Activated naive CD8-positive, alpha-beta T cell (primary cell): ENCODE data around the gene SLC30A7.

Experiments used
- H3K27ac Mint-ChIP-seq: one replicate; pipeline ENCODE4 v1.8.0; 2021; ENCODE audit warnings: mixed read lengths
- H3K27me3 Mint-ChIP-seq: one replicate; pipeline ENCODE4 v1.8.0; 2021; ENCODE audit warnings: mixed read lengths
- H3K36me3 Mint-ChIP-seq: one replicate; pipeline ENCODE4 v1.8.0; 2021; ENCODE audit warnings: mixed read lengths
- H3K4me1 Mint-ChIP-seq: one replicate; pipeline ENCODE4 v1.8.0; 2021; ENCODE audit warnings: low read depth, mixed read lengths
- H3K4me3 Mint-ChIP-seq: one replicate; pipeline ENCODE4 v1.8.0; 2021; ENCODE audit warnings: mild to moderate bottlenecking, mixed read lengths
- H3K9me3 Mint-ChIP-seq: one replicate; pipeline ENCODE4 v1.8.0; 2021; ENCODE audit warnings: low read depth, mixed read lengths

SLC30A7 gene

DNA sequence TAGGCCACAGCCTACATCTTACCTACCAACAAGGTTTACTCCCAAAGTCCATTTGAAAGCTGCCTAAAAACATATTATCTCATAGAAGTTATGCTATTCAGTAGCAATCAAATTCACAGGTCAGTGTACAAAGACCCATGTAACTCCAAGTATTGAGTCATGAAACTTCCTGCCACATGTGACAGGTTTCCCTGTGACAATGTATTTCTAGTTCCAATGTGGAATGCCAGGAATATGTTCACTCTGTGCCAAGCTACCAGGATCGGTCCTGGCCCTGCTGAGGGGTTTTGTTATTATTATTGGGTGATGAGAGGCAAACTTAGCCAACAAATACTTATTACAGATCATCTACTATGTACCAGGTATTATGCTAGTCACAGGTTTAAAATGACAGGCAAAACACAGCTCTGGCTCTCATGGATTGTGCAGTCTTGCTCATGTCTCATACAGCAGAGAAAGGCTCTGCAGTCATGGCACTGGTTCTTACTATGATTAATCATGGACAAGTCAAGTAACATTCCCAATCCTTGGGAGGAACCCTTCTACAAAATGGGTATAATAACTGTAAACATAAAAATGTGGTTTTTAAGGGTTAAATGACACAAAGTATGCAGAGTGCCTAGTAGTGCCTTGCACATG, 107.2 kb downstream of the SLC30A7 start:
- Mint-ChIP-seq H3K27ac (peak overlapping the region; percentile 68), H3K27me3 (no peaks in the 10 kb centered on the region), H3K4me3 (no peak overlapping the region), H3K4me1 (peaks cover 69% of the 10 kb centered on the region), H3K36me3 (peaks cover 27% of the 10 kb centered on the region), H3K9me3 (peaks cover 9% of the 10 kb centered on the region)

- Mint-ChIP-seq H3K27me3 (no peaks in the 10 kb centered on the region), H3K4me3 (no peak overlapping the region), H3K9me3 (peaks cover 9% of the 10 kb centered on the region), H3K27ac (peak overlapping the region; percentile 43), H3K36me3 (peaks cover 33% of the 10 kb centered on the region), H3K4me1 (peaks cover 73% of the 10 kb centered on the region)
These were observed 108.2 kb downstream of the SLC30A7 start for GRCh38 chr1:101004061-101004460.

- Mint-ChIP-seq H3K36me3 (peaks cover 37% of the 10 kb centered on the region), H3K27me3 (no peaks in the 10 kb centered on the region), H3K4me1 (peaks cover 73% of the 10 kb centered on the region), H3K9me3 (peaks cover 9% of the 10 kb centered on the region), H3K4me3 (no peak overlapping the region), H3K27ac (no peak overlapping the region)
These were observed 108.8 kb downstream of the SLC30A7 start for GRCh38 chr1:101004670-101005069.

DNA sequence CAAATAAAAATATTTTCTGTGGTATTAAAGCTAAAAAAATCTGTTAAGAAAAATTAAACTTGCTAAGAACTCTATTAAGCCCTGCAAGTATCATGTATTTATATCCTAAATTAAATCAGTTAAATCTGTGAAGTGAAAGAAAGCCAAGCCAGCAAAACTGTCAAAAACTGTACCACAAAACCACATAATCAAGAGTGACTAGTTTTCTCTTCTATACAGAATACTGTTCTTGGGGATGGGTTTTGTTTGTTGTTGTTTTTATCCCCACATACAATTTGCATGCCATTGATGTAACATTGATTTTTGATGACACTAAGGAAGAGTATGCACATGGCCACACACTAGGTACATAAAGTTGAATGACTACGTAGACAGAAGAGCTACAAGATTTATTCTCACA, 109.3 kb downstream of the SLC30A7 start:
- H3K27ac Mint-ChIP-seq = peak overlapping the region; percentile 35
- H3K4me1 Mint-ChIP-seq = peaks cover 73% of the 10 kb centered on the region
- peak overlapping the region; percentile 35 for H3K4me3 Mint-ChIP-seq
- H3K27me3 Mint-ChIP-seq = no peaks in the 10 kb centered on the region
- H3K36me3 Mint-ChIP-seq = peaks cover 40% of the 10 kb centered on the region
- peaks cover 9% of the 10 kb centered on the region for H3K9me3 Mint-ChIP-seq

DNA sequence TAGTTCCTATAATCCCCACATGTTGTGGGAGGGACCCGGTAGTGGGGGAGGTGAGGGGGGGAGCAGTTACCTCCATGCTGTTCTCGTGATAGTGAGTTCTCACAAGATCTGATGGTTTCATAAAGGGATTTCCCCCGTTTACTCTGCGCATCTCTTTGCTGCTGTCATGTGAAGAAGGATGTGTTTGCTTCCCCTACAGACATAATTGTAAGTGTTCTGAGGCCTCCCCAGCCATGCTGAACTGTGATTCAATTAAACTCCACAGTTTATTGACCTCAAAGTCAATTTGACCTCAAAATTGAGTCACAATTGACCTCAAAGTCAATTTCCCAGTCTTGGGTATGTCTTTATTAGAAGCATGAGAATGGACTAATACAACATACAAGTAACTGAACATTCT, 110.0 kb downstream of the SLC30A7 start:
- H3K4me1 Mint-ChIP-seq = peaks cover 76% of the 10 kb centered on the region
- peaks cover 40% of the 10 kb centered on the region for H3K36me3 Mint-ChIP-seq
- peak overlapping the region; percentile 27 for H3K4me3 Mint-ChIP-seq
- H3K27me3 Mint-ChIP-seq = no peaks in the 10 kb centered on the region
- peak overlapping the region; percentile 67 for H3K27ac Mint-ChIP-seq
- peaks cover 9% of the 10 kb centered on the region for H3K9me3 Mint-ChIP-seq

DNA sequence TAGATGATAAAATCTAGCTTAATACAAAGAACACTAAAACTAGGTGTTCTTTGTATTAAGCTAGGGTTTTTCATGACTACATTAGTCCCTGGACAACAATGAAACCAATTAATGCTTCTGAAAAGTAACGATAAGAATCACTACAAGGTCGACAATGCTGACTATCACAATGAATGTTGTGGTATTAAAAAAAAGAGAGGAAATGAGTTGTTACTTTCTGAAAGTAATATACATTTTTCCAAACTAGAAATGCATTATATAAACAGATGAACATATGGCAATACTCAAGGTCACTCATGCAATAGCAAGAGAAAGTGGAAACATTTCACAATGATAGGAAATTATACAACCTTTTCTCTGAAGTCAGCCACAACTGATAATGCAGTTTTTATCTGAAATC, 110.7 kb downstream of the SLC30A7 start:
- H3K27me3 Mint-ChIP-seq = no peaks in the 10 kb centered on the region
- H3K27ac Mint-ChIP-seq = peak overlapping the region; percentile 67
- H3K9me3 Mint-ChIP-seq = peaks cover 9% of the 10 kb centered on the region
- H3K36me3 Mint-ChIP-seq = peaks cover 37% of the 10 kb centered on the region
- H3K4me1 Mint-ChIP-seq = peaks cover 72% of the 10 kb centered on the region
- peak overlapping the region; percentile 53 for H3K4me3 Mint-ChIP-seq

DNA sequence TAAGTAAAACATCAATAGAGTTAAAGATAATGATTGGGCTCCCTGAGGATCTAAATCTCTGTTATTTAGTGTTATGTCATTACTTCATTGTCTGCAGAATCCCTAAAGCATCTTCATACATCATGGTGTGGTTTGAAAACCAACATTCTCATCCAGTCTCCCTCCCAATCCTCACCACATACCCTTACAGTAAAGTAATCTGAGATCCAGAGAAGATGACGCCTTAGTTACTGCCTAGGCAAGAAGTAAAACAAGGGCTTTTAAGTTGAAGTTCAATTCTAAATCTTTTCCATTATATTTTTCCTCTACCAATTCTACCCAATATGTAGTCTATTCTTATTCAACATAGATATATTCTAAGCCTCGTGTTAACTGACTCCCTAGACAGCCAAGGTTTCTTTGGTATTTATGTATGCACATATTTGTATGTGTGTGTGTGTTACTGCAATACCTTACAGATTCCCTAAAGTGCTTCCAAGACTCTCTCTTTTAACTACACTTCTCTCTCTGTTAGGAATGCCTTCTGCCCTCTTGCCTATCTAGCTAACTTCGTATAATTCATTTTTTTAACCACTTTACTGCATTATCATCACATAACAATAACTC, 112.4 kb downstream of the SLC30A7 start:
- peaks cover 46% of the 10 kb centered on the region for H3K36me3 Mint-ChIP-seq
- H3K4me3 Mint-ChIP-seq = no peak overlapping the region
- H3K27ac Mint-ChIP-seq = peak overlapping the region; percentile 7
- H3K4me1 Mint-ChIP-seq = peaks cover 55% of the 10 kb centered on the region
- no peaks in the 10 kb centered on the region for H3K27me3 Mint-ChIP-seq
- H3K9me3 Mint-ChIP-seq = peaks cover 9% of the 10 kb centered on the region

GRCh38 chr1:101013776-101014175, 117.9 kb downstream of the SLC30A7 start:
- no peak overlapping the region for H3K4me3 Mint-ChIP-seq
- no peaks in the 10 kb centered on the region for H3K27me3 Mint-ChIP-seq
- H3K36me3 Mint-ChIP-seq = peaks cover 59% of the 10 kb centered on the region
- no peak overlapping the region for H3K27ac Mint-ChIP-seq
- H3K4me1 Mint-ChIP-seq = peaks cover 26% of the 10 kb centered on the region
- no peaks in the 10 kb centered on the region for H3K9me3 Mint-ChIP-seq

DNA sequence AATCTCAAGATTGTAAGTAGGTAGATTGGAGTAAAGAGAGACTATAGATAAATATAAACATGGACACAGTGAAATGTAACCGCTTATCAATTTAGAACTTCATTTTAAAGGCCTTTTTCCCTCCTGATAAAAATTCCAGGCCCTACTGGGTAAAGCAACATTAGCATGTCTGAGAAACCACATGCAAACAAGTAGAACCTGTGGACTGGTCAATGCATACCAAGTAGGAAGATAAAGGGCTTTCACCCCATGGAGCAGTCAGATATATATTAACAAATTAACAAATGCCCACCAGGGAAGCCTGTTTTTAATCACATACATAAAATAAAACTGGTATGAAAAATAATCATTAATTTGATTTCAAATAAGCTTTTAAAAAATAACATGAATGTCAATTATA, 121.6 kb downstream of the SLC30A7 start:
- H3K4me1 Mint-ChIP-seq = peaks cover 45% of the 10 kb centered on the region
- H3K4me3 Mint-ChIP-seq = no peak overlapping the region
- peaks cover 63% of the 10 kb centered on the region for H3K36me3 Mint-ChIP-seq
- no peaks in the 10 kb centered on the region for H3K27me3 Mint-ChIP-seq
- H3K27ac Mint-ChIP-seq = no peak overlapping the region
- H3K9me3 Mint-ChIP-seq = no peaks in the 10 kb centered on the region

- no peaks in the 10 kb centered on the region for H3K9me3 Mint-ChIP-seq
- peaks cover 44% of the 10 kb centered on the region for H3K36me3 Mint-ChIP-seq
- H3K4me3 Mint-ChIP-seq = no peak overlapping the region
- H3K4me1 Mint-ChIP-seq = peaks cover 65% of the 10 kb centered on the region
- no peaks in the 10 kb centered on the region for H3K27me3 Mint-ChIP-seq
- H3K27ac Mint-ChIP-seq = no peak overlapping the region
These were observed 126.4 kb downstream of the SLC30A7 start for GRCh38 chr1:101022294-101022693.

DNA sequence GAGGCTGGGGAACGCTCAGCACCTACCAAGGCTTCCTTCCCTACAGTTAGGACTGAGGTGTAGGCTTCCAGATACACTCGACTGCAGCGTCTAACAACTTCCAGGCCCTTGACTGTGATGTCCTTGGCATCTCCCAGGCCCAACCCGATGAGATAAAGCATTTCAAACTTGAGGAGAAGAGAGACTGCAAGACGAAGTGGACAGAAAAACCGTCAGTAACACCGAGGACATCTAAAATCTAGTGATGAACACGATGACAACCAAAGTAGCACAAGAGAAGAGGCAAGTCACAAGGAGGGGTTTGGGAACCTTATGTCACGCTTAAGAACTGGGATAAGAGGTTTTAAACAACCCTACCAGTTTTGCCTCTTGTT, 129.4 kb downstream of the SLC30A7 start:
- peak overlapping the region; percentile 100 for H3K4me3 Mint-ChIP-seq
- H3K27ac Mint-ChIP-seq = peak overlapping the region; percentile 99
- H3K27me3 Mint-ChIP-seq = no peaks in the 10 kb centered on the region
- no peaks in the 10 kb centered on the region for H3K9me3 Mint-ChIP-seq
- H3K4me1 Mint-ChIP-seq = peaks cover 81% of the 10 kb centered on the region
- H3K36me3 Mint-ChIP-seq = peaks cover 42% of the 10 kb centered on the region

DNA sequence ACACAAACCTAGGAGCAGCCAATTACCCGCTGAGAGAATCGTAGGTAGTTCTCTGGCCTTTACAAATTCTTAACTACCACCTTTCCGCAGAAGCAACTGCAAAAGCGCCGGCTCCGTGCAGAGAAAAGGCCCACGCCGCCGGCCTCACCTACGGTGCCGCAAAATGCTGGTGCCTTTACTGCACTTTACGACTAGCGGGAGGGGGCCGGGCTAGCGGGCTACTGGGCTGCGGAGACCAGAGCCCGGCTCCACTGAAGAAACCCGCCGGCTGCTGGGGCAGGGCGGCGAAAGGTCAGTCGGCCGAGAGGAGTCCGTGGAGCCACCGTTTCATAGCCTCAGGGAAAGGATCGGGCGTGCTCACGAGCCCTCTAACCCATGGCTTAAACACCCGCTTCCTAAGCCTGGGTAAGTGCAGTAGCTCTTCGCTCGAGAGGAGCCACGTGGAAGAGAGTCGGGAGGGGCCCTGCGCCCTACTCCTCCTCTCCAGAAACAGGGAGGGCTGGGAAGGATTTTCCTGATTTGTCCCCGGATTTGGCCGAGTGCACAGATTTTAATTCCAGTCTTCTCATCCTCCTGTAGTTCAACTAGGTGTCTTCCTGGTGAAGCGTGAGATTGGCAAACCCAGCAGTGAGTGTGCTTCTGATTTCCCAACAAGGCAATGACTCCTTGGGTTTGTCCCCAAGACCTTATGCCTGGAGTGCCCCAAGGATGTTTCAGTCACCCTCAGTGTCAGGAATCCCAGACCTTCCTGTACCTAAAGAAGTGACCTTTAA, 130.0 kb downstream of the SLC30A7 start, which contains the start of gene DPH5:
Gene DPH5 (minus strand): TSS at position 128 of the 773 bp plus-strand sequence. CDS start 341 bp downstream, outside the sequence.
- Mint-ChIP-seq H3K4me3 (peak within 1 kb of the TSS; percentile 100), H3K27ac (peak within 1 kb of the TSS; percentile 99), H3K4me1 (peaks cover 77% of the 10 kb centered on the region), H3K36me3 (peaks cover 37% of the 10 kb centered on the region), H3K9me3 (no peaks in the 10 kb centered on the region), H3K27me3 (no peaks in the 10 kb centered on the region)

DNA sequence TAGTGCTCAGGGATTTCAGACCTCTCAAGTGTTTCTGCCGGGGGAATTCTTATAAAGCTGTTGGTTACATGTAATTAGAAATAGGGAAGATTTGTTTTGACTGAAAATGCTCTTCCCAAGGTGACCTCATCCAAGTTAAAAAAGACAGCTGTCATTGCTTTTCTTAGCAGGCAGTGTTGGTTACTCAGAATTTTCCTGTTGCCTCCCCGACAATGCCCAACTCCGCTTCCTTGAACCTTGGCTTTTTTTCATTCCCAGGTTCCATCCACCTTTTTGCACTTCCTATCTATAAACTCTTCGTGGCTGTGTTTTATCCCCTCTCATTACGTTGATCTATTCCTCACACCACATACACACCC, 130.5 kb downstream of the SLC30A7 start:
- Mint-ChIP-seq H3K27ac (peak overlapping the region; percentile 99), H3K9me3 (no peaks in the 10 kb centered on the region), H3K4me3 (peak overlapping the region; percentile 100), H3K36me3 (peaks cover 35% of the 10 kb centered on the region), H3K4me1 (peaks cover 80% of the 10 kb centered on the region), H3K27me3 (no peaks in the 10 kb centered on the region)

- Mint-ChIP-seq H3K27me3 (no peaks in the 10 kb centered on the region), H3K9me3 (no peaks in the 10 kb centered on the region), H3K27ac (peak overlapping the region; percentile 24), H3K4me1 (peaks cover 75% of the 10 kb centered on the region), H3K4me3 (peak overlapping the region; percentile 100), H3K36me3 (peaks cover 33% of the 10 kb centered on the region)
These were observed 131.4 kb downstream of the SLC30A7 start for GRCh38 chr1:101027194-101027772.

GRCh38 chr1:101028466-101028865, 132.6 kb downstream of the SLC30A7 start:
- no peak overlapping the region for H3K27ac Mint-ChIP-seq
- no peaks in the 10 kb centered on the region for H3K9me3 Mint-ChIP-seq
- peaks cover 35% of the 10 kb centered on the region for H3K36me3 Mint-ChIP-seq
- no peaks in the 10 kb centered on the region for H3K27me3 Mint-ChIP-seq
- H3K4me1 Mint-ChIP-seq = peaks cover 71% of the 10 kb centered on the region
- peak overlapping the region; percentile 100 for H3K4me3 Mint-ChIP-seq
